ENCODE measurements around the gene MAN2C1.
A peak's percentile ranks its signal among the peaks of the same experiment; 100 is the strongest.
"Not testable (repeated sequence)": the region's sequence is repeated elsewhere in the genome, so short reads cannot be mapped to it uniquely, and the experiment has no call there.

The MAN2C1 gene

DNA sequence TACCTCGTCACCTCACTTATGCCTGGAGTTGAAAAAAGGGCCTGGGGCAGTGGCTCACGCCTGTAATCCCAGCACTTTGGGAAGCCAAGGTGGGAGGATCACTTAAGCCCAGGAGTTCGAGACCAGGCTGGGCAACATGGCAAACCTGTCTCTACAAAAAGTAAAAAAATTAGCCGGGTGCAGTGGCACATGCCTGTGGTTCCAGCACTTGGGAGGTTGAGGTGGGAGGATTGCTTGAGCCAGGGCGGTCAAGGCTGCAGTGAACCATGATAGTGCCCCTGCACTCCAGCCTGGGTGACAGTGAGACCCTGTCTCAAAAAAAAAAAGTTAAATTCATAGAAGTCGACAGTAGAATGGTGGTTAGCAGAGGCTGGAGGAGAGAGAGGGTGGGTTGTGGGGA is 26.2 kb downstream of the MAN2C1 start:
- DNase-seq = no peak

DNA sequence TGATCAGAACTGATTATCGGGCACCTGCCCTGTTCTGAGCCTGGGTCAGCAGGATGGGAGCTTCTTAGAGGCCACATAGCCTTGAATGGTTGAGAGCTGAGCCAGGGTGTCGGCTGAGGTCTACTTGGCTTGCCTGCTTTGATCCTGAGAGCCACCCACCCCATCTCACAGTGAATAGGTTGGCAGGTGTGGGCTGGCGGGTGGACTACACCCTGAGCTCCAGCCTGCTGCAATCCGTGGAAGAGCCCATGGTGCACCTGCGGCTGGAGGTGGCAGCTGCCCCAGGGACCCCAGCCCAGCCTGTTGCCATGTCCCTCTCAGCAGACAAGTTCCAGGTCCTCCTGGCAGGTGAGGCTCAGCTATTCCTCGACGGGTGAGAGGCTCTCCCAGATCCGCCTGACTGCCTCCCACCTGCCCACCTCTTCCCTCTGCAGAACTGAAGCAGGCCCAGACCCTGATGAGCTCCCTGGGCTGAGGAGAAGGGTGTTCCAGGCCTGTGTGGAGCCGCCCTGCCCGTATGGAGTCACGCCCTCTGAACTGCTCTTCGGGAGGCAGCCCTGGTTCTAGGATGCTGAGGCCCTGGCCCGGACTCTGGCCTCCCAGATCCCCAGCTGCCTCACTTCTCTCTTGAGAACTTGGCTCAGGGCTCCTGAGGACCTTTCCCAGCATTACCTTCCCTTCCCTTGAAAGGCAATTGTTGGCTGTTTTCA is 28.7 kb downstream of the MAN2C1 start:
- no peak for DNase-seq

DNA sequence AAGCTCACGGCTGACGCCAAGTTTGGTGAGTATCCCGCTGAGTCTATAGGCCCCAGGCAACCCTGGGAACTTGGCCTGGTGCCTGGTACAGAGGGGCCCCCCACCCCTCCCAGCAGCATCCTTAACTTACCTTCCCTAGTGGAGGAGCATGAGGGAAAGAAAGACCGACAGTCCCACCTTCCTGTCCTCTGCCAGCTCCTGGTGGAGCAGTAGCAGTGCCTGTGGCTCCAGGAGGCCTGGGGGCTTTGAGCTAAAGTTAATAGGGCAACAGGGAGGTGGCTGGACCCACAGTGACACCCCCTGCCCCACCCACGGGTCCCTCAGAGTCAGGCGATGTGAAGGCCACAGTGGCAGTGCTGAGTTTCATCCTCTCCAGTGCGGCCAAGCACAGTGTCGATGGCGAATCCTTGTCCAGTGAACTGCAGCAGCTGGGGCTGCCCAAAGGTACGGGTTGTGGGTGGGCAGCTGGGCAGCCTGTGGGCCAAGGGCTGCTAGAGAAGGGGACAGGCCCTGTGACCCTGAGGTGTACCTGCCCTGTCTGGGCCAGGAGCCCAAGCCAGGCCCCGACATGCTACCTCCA is 29.7 kb downstream of the MAN2C1 start:
- no peak for DNase-seq

DNA sequence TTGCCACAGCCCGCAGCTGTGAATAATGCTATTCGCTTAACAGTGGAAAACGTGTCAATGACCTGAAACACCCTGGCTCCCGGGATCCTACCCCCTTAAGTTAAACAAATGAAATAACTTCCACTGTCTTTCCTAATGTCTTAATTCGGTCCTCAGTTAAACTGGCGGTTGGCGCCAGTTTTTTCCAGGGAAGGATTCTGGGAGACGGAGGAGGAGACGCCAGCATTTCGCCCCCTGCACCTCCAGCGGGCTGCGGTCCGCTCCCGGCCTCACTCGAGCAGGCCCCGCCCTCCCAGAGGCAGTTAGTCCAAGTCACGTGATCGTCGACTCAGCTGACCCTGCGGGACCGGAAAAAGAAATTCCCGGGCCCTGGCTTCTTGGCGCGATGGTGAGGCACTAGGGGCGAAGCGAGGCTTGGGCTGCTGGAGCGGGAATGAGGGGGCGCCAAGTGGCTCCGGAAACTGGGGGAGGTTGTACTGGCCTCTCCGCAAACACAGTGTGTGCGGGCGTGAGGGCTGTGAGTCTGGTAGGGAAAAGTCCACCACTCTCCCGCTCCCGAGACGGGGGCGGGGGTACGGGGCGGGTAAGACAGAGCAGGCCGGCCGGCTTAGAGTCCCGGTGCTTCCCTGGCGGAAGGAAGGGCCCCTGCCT is 32.6 kb downstream of the MAN2C1 start, which contains the start of gene COMMD4:
COMMD4 (plus strand) TSS at position 359 of the 651 bp plus-strand sequence; CDS start at position 386, 27 bp downstream.
- peak; percentile 96 for DNase-seq

DNA sequence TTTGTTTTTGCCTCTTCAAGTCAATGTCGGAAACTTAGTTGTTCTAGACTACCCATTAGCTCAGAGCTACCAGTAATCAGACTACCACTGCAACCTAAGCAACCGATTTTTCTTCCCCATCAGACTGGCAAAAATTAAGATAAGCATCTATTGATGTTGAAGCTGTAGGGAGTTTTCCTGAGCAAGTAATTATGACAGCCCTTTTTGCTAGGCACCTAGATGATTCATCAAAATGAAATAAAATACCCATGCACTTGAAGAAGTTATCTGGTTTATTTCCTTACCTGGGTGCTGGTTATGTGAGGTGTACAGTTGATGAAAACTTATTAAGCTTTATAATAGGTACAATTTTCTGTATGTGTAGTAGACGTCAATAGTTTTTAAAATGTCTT is 33.1 kb downstream of the MAN2C1 start:
- no peak for DNase-seq

DNA sequence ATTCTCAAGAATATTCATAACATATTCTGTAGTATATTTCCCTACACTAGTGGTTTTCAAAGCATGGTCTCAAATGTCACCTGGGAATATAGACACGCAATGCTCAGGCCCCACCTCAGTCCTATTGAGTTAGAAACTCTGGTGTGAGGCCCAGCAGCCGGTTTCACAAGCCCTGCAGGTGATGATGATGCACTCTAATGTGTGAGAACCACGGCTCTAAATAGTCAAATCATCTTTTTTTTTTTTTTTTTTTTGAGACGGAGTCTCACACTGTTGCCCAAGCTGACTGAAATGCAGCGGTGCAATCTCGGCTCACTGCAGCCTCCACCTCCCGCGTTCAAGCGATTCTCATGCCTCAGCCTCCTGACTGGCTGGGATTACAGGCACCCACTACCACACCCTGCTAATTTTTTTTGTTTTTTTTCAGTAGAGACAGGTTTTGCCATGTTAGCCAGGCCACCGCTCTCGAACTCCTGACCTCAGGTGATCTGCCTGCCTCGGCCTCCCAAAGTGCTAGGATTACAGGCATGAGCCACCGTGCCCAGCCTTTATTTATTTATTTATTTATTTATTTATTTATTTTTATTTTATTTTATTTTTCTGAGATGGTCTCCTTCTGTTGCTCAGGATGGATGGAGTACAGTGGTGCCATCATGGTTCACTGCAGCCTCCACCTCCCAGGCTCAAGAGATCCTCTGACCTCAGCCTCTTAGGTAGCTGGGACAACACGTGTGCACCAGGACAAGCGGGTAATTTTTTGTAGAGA is 34.6 kb downstream of the MAN2C1 start:
- not testable (repeated sequence) for DNase-seq

DNA sequence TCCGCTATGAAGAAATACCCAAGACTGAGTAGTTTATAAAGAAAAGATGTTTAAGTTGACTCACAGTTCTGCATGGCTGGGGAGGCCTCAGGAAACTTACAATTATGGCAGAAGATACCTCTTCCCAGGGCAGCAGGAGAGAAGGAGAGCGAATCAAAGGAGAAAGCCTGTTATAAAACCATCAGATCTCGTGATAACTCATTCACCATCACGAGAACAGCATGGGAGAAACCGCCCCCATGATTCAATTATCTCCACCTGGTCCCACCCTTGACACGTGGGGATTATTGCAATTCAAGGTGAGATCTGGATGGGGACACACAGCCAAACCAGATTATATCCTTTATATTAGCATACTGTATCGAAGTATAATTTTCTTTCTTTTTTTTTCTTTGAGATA is 36.3 kb downstream of the MAN2C1 start:
- not testable (repeated sequence) for DNase-seq

DNA sequence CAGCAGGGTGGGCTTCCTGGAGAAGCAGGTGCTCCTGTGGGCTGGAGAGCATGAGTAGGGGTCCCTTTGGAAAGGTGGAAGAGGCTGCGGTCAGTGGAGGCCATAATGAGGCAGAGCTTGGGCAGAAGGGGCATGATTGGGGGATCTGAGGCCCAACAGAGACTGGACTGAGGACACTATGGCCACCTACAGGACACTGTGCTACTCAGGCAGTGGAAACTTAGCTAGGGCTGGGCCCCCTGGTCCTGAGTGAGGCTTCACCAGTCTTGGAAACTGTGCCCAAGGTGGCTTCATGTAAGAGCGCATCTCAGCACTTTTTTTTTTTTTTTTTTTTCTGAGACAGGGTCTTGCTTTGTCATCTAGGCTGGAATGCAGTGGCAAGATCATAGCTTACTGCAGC is 38.8 kb downstream of the MAN2C1 start:
- no peak for DNase-seq

DNA sequence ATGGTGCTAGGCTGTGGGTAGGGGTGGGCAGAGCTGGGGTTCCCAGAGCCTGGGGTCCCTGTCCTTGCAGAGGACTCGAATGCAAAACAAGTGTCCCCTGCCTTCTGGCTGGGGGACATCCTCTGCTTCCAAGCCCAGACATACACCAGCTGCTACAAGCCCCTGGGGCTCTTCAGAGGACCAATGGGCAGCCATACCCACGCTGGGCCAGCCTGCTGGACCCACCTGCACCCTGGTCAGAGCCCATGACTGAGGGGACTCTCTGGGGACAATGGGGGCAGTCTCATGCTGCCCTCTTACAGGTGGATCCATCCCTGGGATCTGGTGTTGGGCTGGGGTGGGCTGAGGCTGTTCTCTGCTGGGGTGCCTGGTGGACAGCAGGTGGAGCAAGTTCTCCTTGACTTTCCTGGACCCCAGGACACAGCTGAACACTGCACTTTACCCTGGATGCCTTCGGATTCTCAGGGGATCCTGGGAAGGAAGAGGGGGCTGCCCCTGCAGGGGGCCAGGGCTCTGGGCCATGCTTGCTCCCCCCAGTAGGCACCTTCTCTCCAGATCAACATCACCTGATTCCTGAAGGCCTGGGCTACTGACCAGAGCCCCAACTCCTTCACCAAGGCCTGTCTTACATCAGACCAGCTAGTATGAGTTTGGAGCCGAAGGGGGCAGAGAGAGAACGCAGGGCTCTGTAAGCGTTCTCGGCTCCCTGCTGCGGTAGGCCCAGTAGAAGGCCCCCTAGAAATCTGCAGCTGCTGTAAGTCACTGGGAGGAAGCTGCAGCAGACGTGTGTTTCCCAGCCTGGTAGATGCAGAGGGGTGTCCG is 39.7 kb downstream of the MAN2C1 start:
- no peak for DNase-seq

DNA sequence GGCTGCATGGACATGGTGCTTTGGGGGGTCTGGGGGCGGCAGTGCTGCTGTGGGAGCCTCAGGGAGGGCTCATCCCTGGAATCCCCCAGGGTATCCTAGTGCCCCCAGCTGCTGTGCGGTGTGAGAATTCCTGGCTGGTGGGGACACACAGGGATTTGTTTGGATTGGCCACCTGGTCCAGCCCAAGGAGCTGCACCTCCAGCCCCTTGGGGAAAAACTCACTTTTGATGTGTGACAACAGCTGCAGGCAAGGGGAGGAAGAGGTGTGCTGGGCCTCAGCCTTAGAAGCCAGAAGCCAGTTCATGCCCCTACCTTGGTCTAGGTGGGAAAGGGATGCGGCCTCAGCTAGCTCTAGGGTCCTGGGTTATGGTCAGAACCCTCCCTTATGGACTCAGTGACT is 40.9 kb downstream of the MAN2C1 start:
- DNase-seq = no peak

DNA sequence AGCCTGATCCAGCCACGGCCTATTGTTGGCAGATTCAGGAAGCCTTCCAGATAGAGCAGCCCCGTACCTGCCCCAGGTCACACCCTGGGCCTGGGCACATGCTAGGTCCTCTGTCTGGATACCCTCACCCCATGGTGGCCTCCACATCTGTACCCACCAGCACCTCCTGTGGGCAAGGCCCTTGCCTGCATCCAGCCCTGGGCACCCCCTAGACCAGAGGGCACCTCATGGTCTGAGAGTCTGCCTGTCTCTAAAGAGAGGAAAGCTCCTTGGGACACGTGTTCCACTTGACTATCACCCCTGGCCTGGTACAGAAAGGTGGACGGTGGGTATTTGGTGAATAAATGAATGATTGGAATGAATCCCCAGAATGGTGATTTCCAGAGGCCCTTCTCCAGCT is 41.4 kb downstream of the MAN2C1 start:
- DNase-seq = no peak

DNA sequence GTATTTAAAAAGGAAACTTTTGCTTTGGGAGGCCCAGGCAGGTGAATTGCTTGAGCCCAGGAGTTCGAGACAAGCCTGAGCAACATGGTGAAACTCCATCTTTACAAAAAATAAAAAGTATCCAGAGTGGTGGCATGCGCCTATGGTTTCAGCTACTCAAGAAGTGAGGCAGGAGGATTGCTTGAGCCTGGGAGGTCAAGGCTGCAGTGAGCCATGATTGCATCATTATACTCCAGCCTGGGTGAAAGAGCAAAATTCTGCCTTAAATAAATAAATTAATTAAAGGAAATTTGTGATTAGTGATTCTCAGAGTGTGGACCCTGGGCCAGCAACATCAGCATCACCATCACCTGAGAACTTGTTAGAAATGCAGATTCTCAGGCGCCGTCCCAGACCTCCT is 42.5 kb downstream of the MAN2C1 start:
- DNase-seq = no peak

DNA sequence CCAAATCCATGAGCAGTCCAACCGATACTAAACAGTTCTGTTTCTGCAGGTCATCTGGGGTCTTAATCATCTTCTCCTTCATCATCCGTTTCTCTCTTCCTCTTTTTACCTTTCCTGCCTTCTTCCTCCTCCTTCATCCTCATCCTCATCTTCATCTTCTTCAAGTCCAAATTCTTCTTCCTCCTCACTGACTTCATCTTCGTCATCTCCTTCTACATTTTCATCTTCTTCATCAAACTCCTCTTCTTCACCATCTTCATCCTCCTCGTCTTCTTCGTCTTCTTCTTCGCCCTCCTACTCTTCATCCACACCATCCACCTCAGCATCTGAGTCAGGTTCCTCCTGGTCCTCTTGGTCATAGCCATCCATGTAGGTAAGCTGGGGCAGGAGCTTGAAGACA is 46.7 kb downstream of the MAN2C1 start:
- DNase-seq = no peak

DNA sequence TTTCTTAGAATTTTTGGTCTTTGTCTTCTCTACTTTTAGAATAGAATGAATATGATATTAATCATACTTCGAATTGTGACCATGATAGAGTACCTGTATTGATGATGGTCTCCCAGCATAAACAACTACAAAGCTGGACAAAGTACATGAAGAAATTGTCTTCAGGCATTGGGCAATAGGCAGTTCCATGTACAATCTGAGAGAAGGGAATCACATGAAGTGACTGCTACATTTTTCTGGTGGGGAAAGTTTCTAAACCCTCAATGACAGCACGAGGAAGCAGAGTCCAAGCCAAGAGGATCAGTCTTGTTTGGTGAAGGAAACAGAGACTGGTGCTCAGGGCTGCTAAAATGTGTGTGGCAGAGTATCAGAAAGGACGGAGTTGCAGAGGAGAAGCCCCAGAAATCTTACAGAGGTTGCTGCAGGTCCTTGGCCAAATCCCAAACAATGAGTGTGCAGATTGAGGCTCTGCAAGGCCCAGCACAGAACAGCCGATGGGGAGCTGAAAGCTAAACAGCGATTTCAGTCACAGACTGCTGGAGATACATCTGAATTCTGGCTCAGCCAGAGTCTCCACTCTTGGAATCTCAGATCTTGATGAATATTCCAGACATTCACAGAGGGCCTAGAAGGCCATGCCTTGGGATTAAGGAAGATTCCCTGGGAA is 49.0 kb downstream of the MAN2C1 start:
- not testable (repeated sequence) for DNase-seq

DNA sequence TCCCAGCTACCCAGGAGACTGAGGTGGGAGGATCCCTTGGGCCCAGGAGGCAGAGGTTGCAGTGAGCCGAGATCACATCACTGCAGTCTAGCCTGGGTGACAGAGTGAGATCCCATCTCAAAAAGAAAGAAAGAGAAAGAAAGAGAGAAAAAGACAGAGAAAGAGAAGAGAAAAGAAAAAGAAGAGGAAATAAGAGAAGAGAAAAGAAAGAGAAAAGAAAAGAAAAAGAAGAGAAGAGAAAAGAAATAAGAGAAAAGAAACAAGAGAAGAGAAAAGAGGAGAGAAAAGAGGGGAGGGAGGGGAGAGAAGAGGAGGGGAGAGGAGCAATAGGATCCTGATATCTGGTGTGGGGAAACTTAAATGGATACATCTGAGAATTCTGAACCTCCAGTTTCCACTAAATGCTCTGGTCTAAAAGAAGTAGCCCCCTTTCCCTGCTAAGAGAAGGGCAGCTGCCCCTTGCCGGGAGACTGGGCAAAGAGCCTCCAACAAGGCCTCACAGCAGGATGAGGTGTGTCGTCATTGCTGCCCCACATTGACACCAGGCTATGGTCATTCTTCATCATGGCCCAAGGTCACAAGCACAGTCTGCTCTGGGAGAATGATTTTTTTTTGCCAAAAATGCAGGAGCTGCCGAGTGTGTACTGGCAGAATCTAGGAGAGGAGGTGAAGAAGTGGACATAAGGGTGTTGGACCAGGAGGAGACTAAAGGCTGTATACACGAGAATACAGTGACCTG is 53.7 kb downstream of the MAN2C1 start:
- DNase-seq = no peak

DNA sequence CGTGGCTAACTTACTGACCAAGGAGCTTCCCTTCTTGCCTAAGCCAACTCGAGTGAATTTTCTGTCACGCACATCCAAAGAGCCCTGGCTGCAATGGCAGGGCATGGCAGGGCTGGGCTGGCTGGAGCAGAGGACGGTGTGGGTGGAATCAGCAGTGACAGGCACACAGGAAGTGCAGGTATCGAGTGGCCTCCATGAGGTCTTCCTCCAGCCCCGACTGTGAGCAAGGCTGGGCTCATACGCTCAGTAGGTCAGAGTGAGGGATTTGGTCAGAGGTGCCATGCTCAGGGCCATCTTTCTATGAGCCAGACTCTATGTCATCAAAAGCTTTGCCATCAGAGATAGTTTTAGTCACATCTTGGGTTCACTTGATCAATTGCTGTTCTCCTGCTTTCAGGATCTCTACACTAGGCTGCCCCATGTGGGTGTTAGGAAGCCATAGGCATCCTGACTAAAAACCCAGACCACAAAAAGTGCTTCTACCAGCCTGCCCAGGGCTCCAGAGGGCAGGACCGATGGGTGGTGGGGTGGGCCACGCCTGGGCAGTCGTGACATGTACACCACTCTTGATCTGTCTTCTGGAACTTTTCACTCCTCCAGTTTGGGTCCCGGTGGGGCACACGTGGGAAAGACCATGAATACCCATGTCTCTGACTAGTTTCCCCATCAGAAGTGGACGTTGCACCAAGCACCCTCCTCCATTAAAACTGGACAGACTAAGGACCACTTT is 55.1 kb downstream of the MAN2C1 start:
- DNase-seq = no peak

DNA sequence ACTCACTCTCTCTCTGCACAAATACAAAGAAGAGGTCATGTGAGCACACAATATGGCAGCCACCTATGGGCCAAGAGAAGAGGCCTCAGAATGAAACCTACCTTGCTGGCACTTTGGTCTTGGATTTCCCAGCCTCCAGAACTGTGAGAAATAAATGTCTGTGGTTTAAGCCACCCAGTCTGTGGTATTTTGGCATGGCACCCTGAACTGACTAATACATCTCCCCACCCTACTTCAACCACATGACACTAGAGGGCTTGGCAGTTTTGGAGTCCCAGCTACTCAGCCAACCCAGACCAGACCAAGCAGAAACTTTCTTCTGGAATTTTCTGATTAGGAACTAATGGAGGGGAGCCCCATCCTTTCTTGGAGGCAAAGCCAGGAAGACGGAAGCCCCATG is 55.9 kb downstream of the MAN2C1 start:
- DNase-seq = peak; percentile 52

DNA sequence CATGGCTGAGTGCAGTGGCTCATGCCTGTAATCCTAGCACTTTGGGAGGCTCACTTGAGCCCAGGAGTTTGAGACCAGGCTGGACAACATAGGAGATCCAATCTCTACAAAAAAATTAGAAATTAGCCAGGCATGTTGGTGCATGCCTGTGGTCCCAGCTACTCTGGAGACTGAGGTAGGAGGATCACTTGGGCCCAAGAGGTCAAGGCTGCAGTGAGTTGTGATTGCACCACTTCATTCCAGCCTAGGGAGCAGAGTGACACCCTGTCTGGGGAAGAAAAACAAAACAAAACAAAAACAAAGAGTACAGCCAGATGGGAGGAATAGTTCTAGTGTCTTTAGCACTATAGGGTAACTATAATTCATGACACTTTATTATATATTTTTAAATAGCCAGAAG is 58.7 kb downstream of the MAN2C1 start:
- no peak for DNase-seq

DNA sequence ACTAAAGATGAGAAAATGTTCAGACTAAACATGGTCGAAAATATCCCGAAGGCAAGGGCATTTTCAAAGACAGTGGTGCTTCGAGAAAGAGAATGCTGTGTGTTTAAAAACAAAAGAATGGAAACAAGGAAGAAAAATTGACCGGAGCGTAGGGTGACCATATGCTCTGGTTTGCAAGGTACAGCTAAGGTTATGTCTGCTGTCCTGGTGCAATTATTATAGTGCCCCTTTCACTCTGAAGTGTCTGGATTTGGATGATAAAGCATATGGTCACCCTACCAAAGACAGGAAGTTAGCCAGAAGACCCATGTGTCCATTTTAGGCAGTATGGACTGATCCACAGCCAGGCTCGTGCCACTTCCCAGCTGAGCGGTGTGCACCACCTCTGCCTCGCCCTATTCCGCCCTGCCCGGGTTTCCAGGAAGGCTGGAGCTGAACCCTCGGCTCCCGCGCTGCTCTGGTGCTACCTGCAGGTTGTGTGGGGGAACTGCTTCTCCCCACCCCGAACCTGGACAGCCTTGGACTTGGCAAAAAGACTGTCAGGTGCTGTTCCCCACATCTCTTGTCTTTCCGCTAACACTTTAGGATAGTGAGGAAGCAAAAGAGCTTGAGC is 60.5 kb downstream of the MAN2C1 start:
- DNase-seq = peak; percentile 34

DNA sequence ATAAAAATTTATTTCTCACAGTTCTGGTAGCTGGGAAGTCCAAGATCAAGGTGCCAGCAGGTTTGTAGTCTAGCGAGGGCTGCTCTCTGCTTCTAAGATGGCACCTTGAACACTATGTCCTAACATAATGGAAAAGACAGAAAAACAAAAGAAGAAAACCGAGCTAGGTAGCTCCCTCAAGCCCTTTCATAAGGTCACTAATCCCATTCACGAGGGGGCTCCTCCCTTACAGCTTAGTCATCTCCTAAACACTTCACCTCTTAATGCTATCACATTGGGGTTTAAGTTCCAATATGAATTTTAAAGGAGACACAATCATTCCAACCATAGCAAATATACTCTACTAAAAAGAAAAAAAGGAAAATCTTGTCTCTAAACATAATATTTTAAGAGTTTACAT is 62.2 kb downstream of the MAN2C1 start:
- no peak for DNase-seq

Measured in EL (cell line).